HG02642 (cell line): ENCODE results near the gene NOTCH4.

Experiments used
- ATAC-seq: cut with Tn5 transposase; IDR thresholded peaks from one replicate; pipeline ENCODE4 v1.9.1; 2021; ENCODE audit warnings: mild to moderate bottlenecking; ENCODE audit not compliant: unreplicated experiment, poor library complexity

NOTCH4 gene

GRCh38 chr6:32167761-32168262 lies 56.1 kb downstream of the NOTCH4 start:
- no peak for ATAC-seq

- no peak for ATAC-seq
Observed at GRCh38 chr6:32167154-32167760, 56.6 kb downstream of the NOTCH4 start.

GRCh38 chr6:32166411-32167061 lies 57.3 kb downstream of the NOTCH4 start:
- ATAC-seq, result no peak

GRCh38 chr6:32164295-32164694 lies 59.6 kb downstream of the NOTCH4 start, which contains the start of gene EGFL8:
Gene EGFL8, plus strand, starts transcription at chr6:32164595. Its CDS starts 1,571 bp downstream, at chr6:32166166.
- no peak for ATAC-seq

GRCh38 chr6:32163559-32164258 lies 60.2 kb downstream of the NOTCH4 start:
- ATAC-seq, result no peak

GRCh38 chr6:32158052-32158451 lies 65.8 kb downstream of the NOTCH4 start:
- no peak for ATAC-seq

- ATAC-seq, result no peak
Observed at GRCh38 chr6:32156891-32157290, 67.0 kb downstream of the NOTCH4 start.

- ATAC-seq, result peak; percentile 52
Observed at GRCh38 chr6:32154514-32155161, 69.2 kb downstream of the NOTCH4 start.

GRCh38 chr6:32153564-32154513 lies 70.0 kb downstream of the NOTCH4 start, which contains the start of gene PPT2:
Gene PPT2, plus strand, starts transcription at chr6:32154141. Its CDS starts 454 bp downstream, at chr6:32154595.
- peak; percentile 30 for ATAC-seq

- ATAC-seq, result no peak
Observed at GRCh38 chr6:32152769-32153563, 70.9 kb downstream of the NOTCH4 start.

GRCh38 chr6:32151863-32152768 lies 71.8 kb downstream of the NOTCH4 start, which contains the start of gene PRRT1:
Gene PRRT1, minus strand, starts transcription at chr6:32151939. Its CDS starts 112 bp downstream, at chr6:32151827.
- ATAC-seq, result no peak

GRCh38 chr6:32151181-32151862 lies 72.5 kb downstream of the NOTCH4 start:
- ATAC-seq, result no peak

- ATAC-seq, result no peak
Observed at GRCh38 chr6:32149932-32150870, 73.7 kb downstream of the NOTCH4 start.

- no peak for ATAC-seq
Observed at GRCh38 chr6:32149092-32149755, 74.6 kb downstream of the NOTCH4 start.

GRCh38 chr6:32148289-32149091 lies 75.4 kb downstream of the NOTCH4 start:
- no peak for ATAC-seq
